Gastroesophageal sphincter (tissue), 3 donors: ENCODE data around the gene PIKFYVE.

Experiments used
- POLR2A ChIP-seq, 2 donors: fragments of 450-650 bp; IDR thresholded peaks; one replicate each; pipeline ENCODE4 v1.6.1; 2017; ENCODE audit warnings: antibody characterized with exemption in 2 of 2, mild to moderate bottlenecking in 2 of 2, moderate library complexity in 1 of 2
- POLR2AphosphoS5 ChIP-seq: sonication (generic); formaldehyde crosslinking; IDR thresholded peaks from one replicate; pipeline ENCODE4 v1.6.1; 2017; ENCODE audit warnings: antibody characterized with exemption
- TF ChIP-seq, protein P1 (sequence below), 4 experiments: fragments of 200-600 bp in 2 of 4; fragments of 450-650 bp in 2 of 4; sonication (generic) in 1 of 4; IDR thresholded peaks; one replicate each; pipeline ENCODE4 v1.5.1; 2017 to 2019; ENCODE audit warnings: antibody characterized with exemption in 4 of 4, mild to moderate bottlenecking in 2 of 4, moderate library complexity in 2 of 4

DNA sequence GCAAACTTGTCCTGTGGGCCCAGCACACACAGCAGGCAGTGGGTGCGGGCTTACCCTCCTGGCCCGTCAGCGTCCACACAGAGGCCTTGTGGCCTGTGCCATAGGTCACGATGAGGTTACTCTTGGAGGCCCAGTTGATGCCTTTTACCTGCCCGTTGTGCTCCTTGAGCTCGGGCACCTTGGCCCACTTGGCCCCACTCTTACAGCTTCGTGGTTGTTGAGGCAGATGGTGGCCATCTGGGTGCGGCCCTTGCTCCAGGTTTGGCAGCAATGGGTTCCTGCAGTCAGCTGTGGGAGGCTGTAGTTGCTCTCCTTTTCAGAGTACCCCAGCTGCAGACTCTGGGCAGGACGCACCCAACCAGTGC lies 95.0 kb downstream of the PIKFYVE start:
- TF ChIP-seq, protein P1, sequence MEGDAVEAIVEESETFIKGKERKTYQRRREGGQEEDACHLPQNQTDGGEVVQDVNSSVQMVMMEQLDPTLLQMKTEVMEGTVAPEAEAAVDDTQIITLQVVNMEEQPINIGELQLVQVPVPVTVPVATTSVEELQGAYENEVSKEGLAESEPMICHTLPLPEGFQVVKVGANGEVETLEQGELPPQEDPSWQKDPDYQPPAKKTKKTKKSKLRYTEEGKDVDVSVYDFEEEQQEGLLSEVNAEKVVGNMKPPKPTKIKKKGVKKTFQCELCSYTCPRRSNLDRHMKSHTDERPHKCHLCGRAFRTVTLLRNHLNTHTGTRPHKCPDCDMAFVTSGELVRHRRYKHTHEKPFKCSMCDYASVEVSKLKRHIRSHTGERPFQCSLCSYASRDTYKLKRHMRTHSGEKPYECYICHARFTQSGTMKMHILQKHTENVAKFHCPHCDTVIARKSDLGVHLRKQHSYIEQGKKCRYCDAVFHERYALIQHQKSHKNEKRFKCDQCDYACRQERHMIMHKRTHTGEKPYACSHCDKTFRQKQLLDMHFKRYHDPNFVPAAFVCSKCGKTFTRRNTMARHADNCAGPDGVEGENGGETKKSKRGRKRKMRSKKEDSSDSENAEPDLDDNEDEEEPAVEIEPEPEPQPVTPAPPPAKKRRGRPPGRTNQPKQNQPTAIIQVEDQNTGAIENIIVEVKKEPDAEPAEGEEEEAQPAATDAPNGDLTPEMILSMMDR (IDR thresholded peaks at IDR 0.05) = no peak
- no peak for TF ChIP-seq POLR2A (IDR thresholded peaks at IDR 0.05)
- no peak for TF ChIP-seq POLR2AphosphoS5
